ENCODE measurements around the gene USP31. TPM values are rescaled to one million over a fixed set of nuclear protein-coding genes. Genes with fewer than 3 reads are reported as not detected.

USP31 gene
- total and polyA plus RNA-seq, 2 of the 13 experiments (the other 11 are each of a cell fraction or from before 2014, with no cell fraction given) = 22.5 to 23.3 TPM

DNA sequence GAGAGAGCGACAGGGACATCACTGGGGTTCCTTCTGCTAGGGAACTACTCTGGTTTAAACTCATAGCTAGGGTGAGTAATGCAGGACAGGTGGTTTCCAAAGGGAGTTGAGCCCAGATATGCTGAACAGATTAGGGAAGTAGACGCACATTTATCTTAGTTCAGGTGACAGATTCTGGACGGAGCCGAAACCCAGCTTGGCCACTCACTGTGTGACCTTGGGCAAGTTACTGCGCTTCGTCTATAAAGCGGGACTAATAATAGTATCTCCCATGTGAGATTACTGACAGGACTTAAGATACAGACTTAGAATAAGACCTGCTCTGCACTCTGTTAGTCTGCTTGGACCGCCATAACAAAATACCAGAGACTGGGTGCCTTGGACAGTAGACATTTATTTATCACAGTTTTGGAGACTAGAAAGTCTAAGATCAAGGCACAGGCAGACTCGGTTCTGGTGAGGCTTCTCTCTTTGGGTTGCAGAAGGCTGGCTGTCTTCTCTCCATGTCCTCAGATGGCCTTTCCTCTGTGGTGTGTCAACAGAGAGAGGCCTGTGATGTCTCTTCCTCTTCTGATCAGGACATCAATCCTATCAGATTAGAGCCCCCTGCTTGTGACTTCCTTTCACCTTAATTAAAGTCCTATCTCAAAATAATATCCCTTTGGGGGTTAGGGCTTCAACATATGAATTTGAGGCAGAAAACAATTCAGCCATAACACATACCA, 45.4 kb upstream of the USP31 start:
- Histone ChIP-seq H3K9me3 (ENCODE audit: low read length) (no peaks in the 10 kb centered on the region), H3K27ac (ENCODE audit: extremely low read length, insufficient read depth, low read length) (no peak overlapping the region), H3K27me3 (ENCODE audit: control insufficient read depth in 1 of 2, insufficient read depth in 2 of 2, low read length in 2 of 2) (peaks cover 2 to 31% of the 10 kb centered on the region in 2 experiments; a peak in 4 of 5 replicates), H3K9ac (ENCODE audit: insufficient read depth, low read depth, low read length) (no peak overlapping the region), H3K4me2 (ENCODE audit: low read depth, low read length) (no peak overlapping the region), H3K79me2 (ENCODE audit: insufficient read depth, low read length) (no peaks in the 10 kb centered on the region), H3K4me1 (ENCODE audit: insufficient read depth, low read length) (no peaks in the 10 kb centered on the region), H3K36me3 (replicated peaks in 1 of 2; ENCODE audit: control insufficient read depth in 1 of 2, insufficient read depth in 2 of 2, low read length in 2 of 2) (no peaks in the 10 kb centered on the region), H3K4me3 (replicated peaks in 1 of 3; ENCODE audit: insufficient read depth in 1 of 3, low read depth in 2 of 3, low read length in 3 of 3) (no peak overlapping the region), H4K20me1 (ENCODE audit: insufficient read depth, low read length) (no peaks in the 10 kb centered on the region), H2AFZ (ENCODE audit: low read length) (no peak overlapping the region)
- 33% methylated on average over 9 of the region's 9 CpGs for WGBS (ENCODE audit: low lambda C conversion rate)
- DNase-seq (ENCODE audit: low spot score) (no peak), FAIRE-seq (no peak), ATAC-seq (no peak)
- ChIA-PET POLR2A (no interaction called here), CTCF (ENCODE audit: low intra/inter-chr PET ratio, low total read pairs) (no interaction called here)
- no TSS peak for BruUV-seq (replicated peaks)
- in situ Hi-C loops (cut with HindIII; ENCODE audit: extremely low pct_ligation_motif_present, low pct_unique_long_range_greater_than_20kb) (no loop called here), intact Hi-C loops (cut with micrococcal nuclease; ENCODE audit: unreplicated experiment) (no loop called here)
- TF ChIP-seq, protein P1, sequence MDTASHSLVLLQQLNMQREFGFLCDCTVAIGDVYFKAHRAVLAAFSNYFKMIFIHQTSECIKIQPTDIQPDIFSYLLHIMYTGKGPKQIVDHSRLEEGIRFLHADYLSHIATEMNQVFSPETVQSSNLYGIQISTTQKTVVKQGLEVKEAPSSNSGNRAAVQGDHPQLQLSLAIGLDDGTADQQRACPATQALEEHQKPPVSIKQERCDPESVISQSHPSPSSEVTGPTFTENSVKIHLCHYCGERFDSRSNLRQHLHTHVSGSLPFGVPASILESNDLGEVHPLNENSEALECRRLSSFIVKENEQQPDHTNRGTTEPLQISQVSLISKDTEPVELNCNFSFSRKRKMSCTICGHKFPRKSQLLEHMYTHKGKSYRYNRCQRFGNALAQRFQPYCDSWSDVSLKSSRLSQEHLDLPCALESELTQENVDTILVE (CRISPR knock-in tag; IDR thresholded peaks at IDR 0.05) = no peak
- no peak for TF ChIP-seq IRX3 (CRISPR knock-in tag; IDR thresholded peaks at IDR 0.05; ENCODE audit: borderline replicate concordance, low read depth)
- TF ChIP-seq CAMTA2 (CRISPR knock-in tag; IDR thresholded peaks at IDR 0.05; ENCODE audit: borderline replicate concordance) = no peak
- TF ChIP-seq ETV6 (CRISPR knock-in tag; conservative IDR thresholded peaks at IDR 0.05) = no peak
- TF ChIP-seq NR2F2 (IDR thresholded peaks at IDR 0.05; ENCODE audit: borderline replicate concordance, low read depth) = no peak
- TF ChIP-seq, protein P2, sequence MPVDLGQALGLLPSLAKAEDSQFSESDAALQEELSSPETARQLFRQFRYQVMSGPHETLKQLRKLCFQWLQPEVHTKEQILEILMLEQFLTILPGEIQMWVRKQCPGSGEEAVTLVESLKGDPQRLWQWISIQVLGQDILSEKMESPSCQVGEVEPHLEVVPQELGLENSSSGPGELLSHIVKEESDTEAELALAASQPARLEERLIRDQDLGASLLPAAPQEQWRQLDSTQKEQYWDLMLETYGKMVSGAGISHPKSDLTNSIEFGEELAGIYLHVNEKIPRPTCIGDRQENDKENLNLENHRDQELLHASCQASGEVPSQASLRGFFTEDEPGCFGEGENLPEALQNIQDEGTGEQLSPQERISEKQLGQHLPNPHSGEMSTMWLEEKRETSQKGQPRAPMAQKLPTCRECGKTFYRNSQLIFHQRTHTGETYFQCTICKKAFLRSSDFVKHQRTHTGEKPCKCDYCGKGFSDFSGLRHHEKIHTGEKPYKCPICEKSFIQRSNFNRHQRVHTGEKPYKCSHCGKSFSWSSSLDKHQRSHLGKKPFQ (CRISPR knock-in tag; IDR thresholded peaks at IDR 0.05; ENCODE audit: insufficient replicate concordance) = no peak
- no peak for TF ChIP-seq SAFB2 (CRISPR knock-in tag; IDR thresholded peaks at IDR 0.05; ENCODE audit: borderline replicate concordance, low read depth)
- TF ChIP-seq ZFP41 (CRISPR knock-in tag; IDR thresholded peaks at IDR 0.05; ENCODE audit: borderline replicate concordance) = no peak
- no peak for TF ChIP-seq RORA (CRISPR knock-in tag; IDR thresholded peaks at IDR 0.05)
- TF ChIP-seq, protein P3, sequence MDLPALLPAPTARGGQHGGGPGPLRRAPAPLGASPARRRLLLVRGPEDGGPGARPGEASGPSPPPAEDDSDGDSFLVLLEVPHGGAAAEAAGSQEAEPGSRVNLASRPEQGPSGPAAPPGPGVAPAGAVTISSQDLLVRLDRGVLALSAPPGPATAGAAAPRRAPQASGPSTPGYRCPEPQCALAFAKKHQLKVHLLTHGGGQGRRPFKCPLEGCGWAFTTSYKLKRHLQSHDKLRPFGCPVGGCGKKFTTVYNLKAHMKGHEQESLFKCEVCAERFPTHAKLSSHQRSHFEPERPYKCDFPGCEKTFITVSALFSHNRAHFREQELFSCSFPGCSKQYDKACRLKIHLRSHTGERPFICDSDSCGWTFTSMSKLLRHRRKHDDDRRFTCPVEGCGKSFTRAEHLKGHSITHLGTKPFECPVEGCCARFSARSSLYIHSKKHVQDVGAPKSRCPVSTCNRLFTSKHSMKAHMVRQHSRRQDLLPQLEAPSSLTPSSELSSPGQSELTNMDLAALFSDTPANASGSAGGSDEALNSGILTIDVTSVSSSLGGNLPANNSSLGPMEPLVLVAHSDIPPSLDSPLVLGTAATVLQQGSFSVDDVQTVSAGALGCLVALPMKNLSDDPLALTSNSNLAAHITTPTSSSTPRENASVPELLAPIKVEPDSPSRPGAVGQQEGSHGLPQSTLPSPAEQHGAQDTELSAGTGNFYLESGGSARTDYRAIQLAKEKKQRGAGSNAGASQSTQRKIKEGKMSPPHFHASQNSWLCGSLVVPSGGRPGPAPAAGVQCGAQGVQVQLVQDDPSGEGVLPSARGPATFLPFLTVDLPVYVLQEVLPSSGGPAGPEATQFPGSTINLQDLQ (CRISPR knock-in tag; IDR thresholded peaks at IDR 0.05) = no peak
- TF ChIP-seq ZNF44 (CRISPR knock-in tag; IDR thresholded peaks at IDR 0.05) = no peak
- no peak for TF ChIP-seq ZNF773 (CRISPR knock-in tag; IDR thresholded peaks at IDR 0.05; ENCODE audit: borderline replicate concordance)
- TF ChIP-seq, protein P4, sequence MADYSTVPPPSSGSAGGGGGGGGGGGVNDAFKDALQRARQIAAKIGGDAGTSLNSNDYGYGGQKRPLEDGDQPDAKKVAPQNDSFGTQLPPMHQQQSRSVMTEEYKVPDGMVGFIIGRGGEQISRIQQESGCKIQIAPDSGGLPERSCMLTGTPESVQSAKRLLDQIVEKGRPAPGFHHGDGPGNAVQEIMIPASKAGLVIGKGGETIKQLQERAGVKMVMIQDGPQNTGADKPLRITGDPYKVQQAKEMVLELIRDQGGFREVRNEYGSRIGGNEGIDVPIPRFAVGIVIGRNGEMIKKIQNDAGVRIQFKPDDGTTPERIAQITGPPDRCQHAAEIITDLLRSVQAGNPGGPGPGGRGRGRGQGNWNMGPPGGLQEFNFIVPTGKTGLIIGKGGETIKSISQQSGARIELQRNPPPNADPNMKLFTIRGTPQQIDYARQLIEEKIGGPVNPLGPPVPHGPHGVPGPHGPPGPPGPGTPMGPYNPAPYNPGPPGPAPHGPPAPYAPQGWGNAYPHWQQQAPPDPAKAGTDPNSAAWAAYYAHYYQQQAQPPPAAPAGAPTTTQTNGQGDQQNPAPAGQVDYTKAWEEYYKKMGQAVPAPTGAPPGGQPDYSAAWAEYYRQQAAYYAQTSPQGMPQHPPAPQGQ (CRISPR knock-in tag; IDR thresholded peaks at IDR 0.05; ENCODE audit: borderline replicate concordance) = no peak

Data from HepG2 (cell line).